Stomach (tissue), 9 donors: ENCODE measurements around the gene LRFN2. TPM values are rescaled to one million over a fixed set of nuclear protein-coding genes. Genes with fewer than 3 reads are reported as not detected.
A peak's percentile ranks its signal among the peaks of the same experiment; 100 is the strongest.

Experiments used
- DNase-seq, 2 donors: peaks; one replicate each; pipeline versions ENCODE4 v3.0.0 to v3.0.0-alpha.2; 2013 to 2019
- H3K27ac ChIP-seq, 5 donors: fragments of 200-600 bp in 4 of 5; sonication (generic) in 4 of 5; one replicate each; pipeline ENCODE4 v1.5.1; 2013 to 2019; ENCODE audit warnings: mild to moderate bottlenecking in 1 of 5, moderate library complexity in 1 of 5
- H3K27me3 ChIP-seq, 3 donors: fragments of 200-600 bp; sonication (generic); one replicate each; pipeline ENCODE4 v1.5.1; 2017 to 2019; ENCODE audit warnings: mixed run types in 1 of 3
- H3K36me3 ChIP-seq, 4 donors: fragments of 200-600 bp; sonication (generic); 1 replicate in 3 of 4; 2 replicates in 1 of 4; pipeline ENCODE4 v1.5.1; 2016 to 2019
- H3K4me1 ChIP-seq, 4 donors: fragments of 200-600 bp; sonication (generic); one replicate each; pipeline ENCODE4 v1.5.1; 2016 to 2019
- H3K4me3 ChIP-seq, 4 donors: fragments of 200-600 bp; sonication (generic) in 3 of 4; one replicate each; pipeline ENCODE4 v1.5.1; 2016 to 2019; ENCODE audit warnings: mild to moderate bottlenecking in 1 of 4
- H3K9me3 ChIP-seq, 4 donors: fragments of 200-600 bp; sonication (generic); one replicate each; pipeline ENCODE4 v1.5.1; 2016 to 2019
- EP300 ChIP-seq: sonication (generic); formaldehyde crosslinking; IDR thresholded peaks from one replicate; pipeline ENCODE4 v1.6.1; 2017; ENCODE audit warnings: antibody characterized with exemption
- POLR2A ChIP-seq, 4 donors: fragments of 450-650 bp; IDR thresholded peaks; one replicate each; pipeline ENCODE4 v1.6.1; 2016; ENCODE audit warnings: antibody characterized with exemption in 4 of 4, control low read depth in 2 of 4, mild to moderate bottlenecking in 1 of 4, moderate library complexity in 1 of 4
- POLR2AphosphoS5 ChIP-seq, 3 donors: sonication (generic); formaldehyde crosslinking; IDR thresholded peaks; one replicate each; pipeline ENCODE4 v1.6.1; 2016; ENCODE audit warnings: antibody characterized with exemption in 3 of 3
- WGBS, 5 donors: extraction: QIAGEN DNeasy Blood & Tissue Kit in 3 of 5; methylation state at CpG; one replicate each; pipeline versions ENCODE4 v1.1.5 to v1.1.7; 2013 to 2018; 5-methylcytosine and 5-hydroxymethylcytosine counted together
- intact Hi-C: fragments of 100-400 bp; cut with DNase I; formaldehyde crosslinking; loops from one replicate; pipeline ENCODE4 v1.15.1; 2023; ENCODE audit warnings: low total_unique reads
- polyA plus RNA-seq, 3 donors: library from polyadenylated mRNA; stranded (reverse); fragments of 200-250 nt; gene quantifications; one replicate each; pipeline ENCODE4 v1.2.3, GENCODE V29; 2013
- total RNA-seq, 5 donors: library from RNA; depleted of rRNA; stranded (reverse); fragments of >200 nt; gene quantifications; one replicate each; pipeline versions ENCODE4 v1.1.0 to v1.2.3, GENCODE V29; 2014 to 2016
- TF ChIP-seq, protein P1 (sequence below), 7 experiments: fragments of 450-650 bp in 4 of 7; fragments of 200-600 bp in 3 of 7; sonication (generic) in 3 of 7; IDR thresholded peaks; one replicate each; pipeline ENCODE4 v1.5.1; 2016 to 2019; ENCODE audit warnings: antibody characterized with exemption in 7 of 7, control low read depth in 2 of 7, mild to moderate bottlenecking in 1 of 7
- donor health status: healthy with polysubstance abuse.
- donor health status: Bipolar disorder and iron deficiency.
- donor health status: healthy.

Gene LRFN2
- total and polyA plus RNA-seq, 8 donors, result 0.10 TPM; not detected in 7

DNA sequence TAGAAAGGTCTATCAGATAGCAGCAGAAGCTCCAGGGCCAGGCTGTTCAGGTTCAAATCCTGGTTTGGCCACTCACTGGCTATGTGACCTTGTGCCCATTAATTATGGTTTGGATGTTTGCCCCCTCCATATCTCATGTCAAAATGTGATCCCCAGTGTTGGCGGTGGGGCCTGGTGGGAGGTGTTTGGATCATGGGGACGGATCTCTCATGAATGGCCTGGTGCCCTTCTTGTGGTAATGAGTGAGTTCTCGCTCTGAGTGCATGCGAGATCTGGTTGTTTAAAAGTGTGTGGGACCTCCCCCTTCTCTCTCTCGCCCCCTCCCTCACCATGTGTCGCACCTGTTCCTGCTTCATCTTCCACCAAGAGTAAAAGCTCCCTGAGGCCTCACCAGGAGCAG lies 240.9 kb downstream of the LRFN2 start:
- no peak overlapping the region for H3K27ac ChIP-seq
- no peak overlapping the region for H3K4me3 ChIP-seq
- peaks cover 0 to 22% (median 0%) of the 10 kb centered on the region in 3 donors for H3K27me3 ChIP-seq
- TF ChIP-seq EP300 (no peak), POLR2A (IDR thresholded peaks at IDR 0.05) (no peak), POLR2AphosphoS5 (IDR thresholded peaks at IDR 0.05) (no peak)
- TF ChIP-seq, protein P1, sequence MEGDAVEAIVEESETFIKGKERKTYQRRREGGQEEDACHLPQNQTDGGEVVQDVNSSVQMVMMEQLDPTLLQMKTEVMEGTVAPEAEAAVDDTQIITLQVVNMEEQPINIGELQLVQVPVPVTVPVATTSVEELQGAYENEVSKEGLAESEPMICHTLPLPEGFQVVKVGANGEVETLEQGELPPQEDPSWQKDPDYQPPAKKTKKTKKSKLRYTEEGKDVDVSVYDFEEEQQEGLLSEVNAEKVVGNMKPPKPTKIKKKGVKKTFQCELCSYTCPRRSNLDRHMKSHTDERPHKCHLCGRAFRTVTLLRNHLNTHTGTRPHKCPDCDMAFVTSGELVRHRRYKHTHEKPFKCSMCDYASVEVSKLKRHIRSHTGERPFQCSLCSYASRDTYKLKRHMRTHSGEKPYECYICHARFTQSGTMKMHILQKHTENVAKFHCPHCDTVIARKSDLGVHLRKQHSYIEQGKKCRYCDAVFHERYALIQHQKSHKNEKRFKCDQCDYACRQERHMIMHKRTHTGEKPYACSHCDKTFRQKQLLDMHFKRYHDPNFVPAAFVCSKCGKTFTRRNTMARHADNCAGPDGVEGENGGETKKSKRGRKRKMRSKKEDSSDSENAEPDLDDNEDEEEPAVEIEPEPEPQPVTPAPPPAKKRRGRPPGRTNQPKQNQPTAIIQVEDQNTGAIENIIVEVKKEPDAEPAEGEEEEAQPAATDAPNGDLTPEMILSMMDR (IDR thresholded peaks at IDR 0.05), result no peak
- no peak for DNase-seq
- H3K36me3 ChIP-seq, result no peaks in the 10 kb centered on the region
- H3K4me1 ChIP-seq, result peaks cover 0 to 9% (median 0%) of the 10 kb centered on the region in 4 donors
- WGBS, 5 donors, result 74 to 93% (median 88%) methylated on average over 6 of the region's 6 CpGs
- no peaks in the 10 kb centered on the region for H3K9me3 ChIP-seq
- intact Hi-C loops, result no loop called here

GRCh38 chr6:40344566-40345167 lies 242.5 kb downstream of the LRFN2 start:
- peak in 1 of 2 donors; percentile 14 for DNase-seq
- H3K9me3 ChIP-seq, result no peaks in the 10 kb centered on the region
- no peaks in the 10 kb centered on the region for H3K36me3 ChIP-seq
- H3K27me3 ChIP-seq, result peaks cover 0 to 20% (median 0%) of the 10 kb centered on the region in 3 donors
- intact Hi-C loops, result no loop called here
- H3K4me3 ChIP-seq, result no peak overlapping the region
- peaks cover 0 to 9% (median 0%) of the 10 kb centered on the region in 4 donors for H3K4me1 ChIP-seq
- 62 to 85% (median 76%) methylated on average over 5 to 6 of the region's 6 CpGs for WGBS, 5 donors
- no peak overlapping the region for H3K27ac ChIP-seq
- TF ChIP-seq, protein P1 (IDR thresholded peaks at IDR 0.05), result no peak
- TF ChIP-seq POLR2A (IDR thresholded peaks at IDR 0.05) (no peak), POLR2AphosphoS5 (IDR thresholded peaks at IDR 0.05) (no peak), EP300 (no peak)

GRCh38 chr6:40343877-40344565 lies 243.1 kb downstream of the LRFN2 start:
- Histone ChIP-seq H3K4me3 (no peak overlapping the region), H3K9me3 (no peaks in the 10 kb centered on the region), H3K27ac (no peak overlapping the region), H3K27me3 (peaks cover 0 to 13% (median 0%) of the 10 kb centered on the region in 3 donors), H3K4me1 (peaks cover 0 to 9% (median 0%) of the 10 kb centered on the region in 4 donors), H3K36me3 (no peaks in the 10 kb centered on the region)
- 72 to 88% (median 82%) methylated on average over 6 to 7 of the region's 7 CpGs for WGBS, 5 donors
- intact Hi-C loops, result no loop called here
- DNase-seq, result peak; percentile 20 to 43
- TF ChIP-seq POLR2A (IDR thresholded peaks at IDR 0.05) (no peak), POLR2AphosphoS5 (IDR thresholded peaks at IDR 0.05) (no peak), EP300 (no peak)
- TF ChIP-seq, protein P1 (IDR thresholded peaks at IDR 0.05), result no peak

GRCh38 chr6:40343318-40343876 lies 243.8 kb downstream of the LRFN2 start:
- H3K9me3 ChIP-seq, result no peaks in the 10 kb centered on the region
- no peaks in the 10 kb centered on the region for H3K36me3 ChIP-seq
- intact Hi-C loops, result no loop called here
- 73 to 83% (median 77%) methylated on average over 2 of the region's 2 CpGs for WGBS, 5 donors
- H3K4me3 ChIP-seq, result no peak overlapping the region
- H3K27ac ChIP-seq, result no peak overlapping the region
- TF ChIP-seq EP300, result no peak
- TF ChIP-seq POLR2A (IDR thresholded peaks at IDR 0.05), result no peak
- TF ChIP-seq, protein P1 (IDR thresholded peaks at IDR 0.05), result no peak
- TF ChIP-seq POLR2AphosphoS5 (IDR thresholded peaks at IDR 0.05), result no peak
- peaks cover 0 to 11% (median 0%) of the 10 kb centered on the region in 3 donors for H3K27me3 ChIP-seq
- DNase-seq, result peak in 1 of 2 donors; percentile 14
- H3K4me1 ChIP-seq, result peaks cover 0 to 9% (median 0%) of the 10 kb centered on the region in 4 donors
